COLO829 (cell line): ENCODE data around the gene ACOT8.
"Not testable (repeated sequence)": the region's sequence is repeated elsewhere in the genome, so short reads cannot be mapped to it uniquely, and the experiment has no call there.

ENCODE experiments used
- DNase-seq: peaks from one replicate; pipeline ENCODE4 v3.0.0; 2012; ENCODE audit warnings: low spot score

The ACOT8 gene

GRCh38 chr20:45887346-45887715, 30.1 kb upstream of the ACOT8 start, which contains the start of gene SPATA25:
SPATA25 (minus strand) TSS chr20:45887622; CDS start chr20:45887590, 32 bp downstream.
- no peak for DNase-seq

DNA sequence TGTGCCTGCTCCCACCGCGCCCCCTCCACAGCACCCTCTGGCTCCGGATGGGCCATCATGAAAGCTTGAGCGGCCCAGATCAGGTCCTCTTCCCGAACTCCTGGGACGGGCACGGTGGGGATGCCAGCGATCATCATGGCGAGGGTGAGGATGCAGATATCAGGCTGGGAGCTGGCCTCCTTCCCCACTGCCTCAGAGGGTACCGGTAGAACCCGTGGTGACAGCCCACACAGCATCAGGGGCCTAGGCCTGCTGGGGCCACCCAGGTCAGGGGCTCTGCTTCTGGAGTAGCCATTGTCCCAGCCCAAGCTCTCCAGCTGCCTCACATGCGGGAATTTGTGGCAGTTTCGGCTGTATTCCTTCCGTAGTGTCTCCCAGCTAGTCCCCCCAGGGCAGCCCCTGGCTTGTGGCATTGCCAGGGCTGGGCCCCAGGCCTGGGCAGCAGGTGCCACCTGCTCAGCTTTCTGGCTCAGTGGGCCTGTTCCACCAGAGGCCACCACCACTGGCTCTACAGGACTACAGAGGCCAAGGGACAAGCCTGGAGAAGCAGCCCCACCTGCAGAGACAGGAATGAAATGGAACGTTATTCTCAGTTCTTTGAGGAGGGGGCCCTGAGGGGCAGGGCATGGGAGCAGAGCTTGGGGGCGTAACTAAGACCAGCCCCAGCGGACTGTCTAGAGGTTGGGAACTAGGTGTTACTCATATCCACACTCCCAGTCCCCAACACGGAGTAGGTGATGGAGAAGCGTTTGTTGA, 29.6 kb upstream of the ACOT8 start:
- no peak for DNase-seq

DNA sequence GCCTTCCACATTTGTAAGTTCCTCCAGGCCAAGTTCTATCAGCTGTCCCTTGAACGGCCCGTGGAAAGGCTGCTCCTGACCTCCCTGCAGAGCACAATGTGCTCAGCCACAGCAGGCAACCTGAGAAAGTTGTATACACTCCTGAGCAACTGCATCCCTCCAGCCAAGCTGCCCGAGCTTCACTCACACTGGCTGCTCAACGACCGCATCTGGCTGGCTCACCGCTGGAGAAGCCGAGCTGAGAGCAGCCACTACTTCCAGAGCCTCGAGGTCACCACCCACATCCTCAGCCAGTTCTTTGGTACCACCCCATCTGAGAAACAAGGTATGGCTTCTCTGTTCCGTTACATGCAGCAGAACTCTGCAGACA, 25.9 kb upstream of the ACOT8 start:
- DNase-seq = no peak

GRCh38 chr20:45882469-45883099, 25.4 kb upstream of the ACOT8 start:
- DNase-seq = no peak

GRCh38 chr20:45880988-45881788, 24.0 kb upstream of the ACOT8 start, which contains the start of gene ZSWIM1:
ZSWIM1 (plus strand) TSS chr20:45881227; CDS start chr20:45882593, 1,366 bp downstream.
- DNase-seq = peak; percentile 98

DNA sequence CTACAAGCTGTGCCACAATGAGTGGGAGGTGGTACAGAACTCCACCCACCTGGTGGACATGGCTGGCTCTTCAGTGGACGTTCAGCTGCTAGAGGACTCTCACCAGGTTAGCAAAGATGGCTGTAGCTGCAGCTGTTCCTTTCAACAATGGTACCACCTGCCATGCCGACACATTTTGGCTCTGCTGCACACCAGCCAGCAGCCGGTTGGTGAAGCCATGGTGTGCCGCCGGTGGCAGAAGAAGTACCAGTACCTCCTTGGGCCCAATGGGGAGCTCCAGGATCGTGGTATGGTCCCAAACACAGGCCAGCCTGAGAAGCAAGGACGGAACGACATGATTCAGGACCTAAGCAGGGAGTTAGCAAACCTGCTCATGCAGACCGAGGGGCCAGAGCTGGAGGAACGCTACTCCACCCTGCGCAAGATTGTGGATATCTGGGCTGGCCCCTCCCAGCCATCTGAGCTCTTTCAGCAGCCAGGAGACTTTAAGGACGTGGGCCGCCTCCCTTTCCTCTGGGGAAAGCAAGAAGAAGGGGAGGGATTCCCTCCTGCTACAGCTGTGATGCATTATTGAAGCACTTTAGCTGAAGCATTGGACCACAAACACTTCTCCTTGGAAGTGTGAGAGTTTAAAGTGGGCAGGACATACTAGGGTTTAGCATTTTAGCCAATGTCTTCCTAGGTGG, 21.0 kb upstream of the ACOT8 start:
- no peak for DNase-seq

DNA sequence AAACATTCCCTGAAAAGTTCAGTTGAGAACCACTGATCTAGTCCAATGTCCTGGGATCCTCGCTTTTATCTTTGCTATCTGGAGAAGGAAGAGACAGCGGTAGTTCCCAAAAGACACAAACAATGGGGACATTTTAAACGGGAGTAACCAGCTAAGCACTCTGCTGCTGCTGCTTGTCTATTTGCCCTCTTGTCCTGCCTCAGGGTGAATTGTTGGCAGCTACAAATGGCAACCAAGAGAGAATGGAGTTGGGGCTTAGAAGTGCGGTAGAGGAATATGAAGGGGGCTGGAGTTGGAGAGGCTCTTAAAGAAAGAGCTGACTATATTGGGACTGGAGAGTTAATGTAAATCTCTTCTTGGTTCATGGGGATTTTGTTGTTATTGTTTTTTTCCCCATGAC, 17.4 kb upstream of the ACOT8 start:
- DNase-seq = peak; percentile 54

DNA sequence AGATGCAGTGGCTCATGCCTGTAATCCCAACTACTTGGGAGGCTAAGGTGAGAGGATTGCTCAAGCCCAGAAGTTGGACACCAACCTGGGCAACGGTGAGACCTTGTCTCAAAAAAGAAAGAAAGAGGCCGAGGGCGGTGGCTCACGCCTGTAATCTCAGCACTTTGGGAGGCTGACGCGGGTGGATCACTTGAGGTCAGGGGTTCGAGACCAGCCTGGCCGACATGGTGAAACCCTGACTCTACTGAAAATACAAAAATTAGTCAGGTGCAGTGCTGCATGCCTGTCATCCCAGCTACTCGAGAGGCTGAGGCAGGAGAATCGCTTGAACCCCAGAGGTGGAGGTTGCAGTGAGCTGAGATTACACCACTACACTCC, 16.9 kb upstream of the ACOT8 start:
- not testable (repeated sequence) for DNase-seq

DNA sequence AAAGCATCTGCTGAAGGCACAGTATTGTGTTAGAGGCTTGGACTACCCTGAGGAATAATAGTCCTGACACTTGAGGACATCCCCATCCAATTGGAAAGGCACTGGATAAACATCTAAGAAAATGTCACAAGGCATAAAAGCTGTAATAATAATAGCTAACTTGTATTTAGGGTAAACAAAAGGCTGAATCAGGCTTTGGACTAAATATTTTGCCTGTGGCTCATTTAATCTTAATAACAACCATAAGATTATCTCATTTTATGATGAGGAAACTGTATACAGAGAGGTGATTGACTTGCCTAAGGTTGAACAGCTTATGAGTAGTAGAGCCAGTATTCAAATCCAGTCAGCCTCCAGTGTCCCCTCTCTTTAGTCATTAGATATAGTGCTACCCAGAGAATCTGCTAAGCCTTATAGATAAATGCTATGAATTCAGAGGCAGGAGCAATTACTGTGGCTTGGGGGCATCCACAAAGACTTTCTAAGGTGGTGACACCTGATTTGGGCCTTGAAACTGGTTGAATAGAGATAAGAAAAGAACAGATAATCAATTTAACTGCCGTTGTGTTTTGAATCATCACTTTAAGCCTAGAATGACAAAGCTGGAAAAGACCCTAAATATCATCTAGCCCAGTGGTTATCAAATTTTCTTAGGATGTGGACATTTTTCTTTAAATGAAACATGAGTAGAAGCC, 16.4 kb upstream of the ACOT8 start:
- DNase-seq = no peak

- no peak for DNase-seq
Observed at GRCh38 chr20:45872626-45873025, 15.4 kb upstream of the ACOT8 start.

GRCh38 chr20:45867819-45868176, 10.6 kb upstream of the ACOT8 start:
- no peak for DNase-seq

DNA sequence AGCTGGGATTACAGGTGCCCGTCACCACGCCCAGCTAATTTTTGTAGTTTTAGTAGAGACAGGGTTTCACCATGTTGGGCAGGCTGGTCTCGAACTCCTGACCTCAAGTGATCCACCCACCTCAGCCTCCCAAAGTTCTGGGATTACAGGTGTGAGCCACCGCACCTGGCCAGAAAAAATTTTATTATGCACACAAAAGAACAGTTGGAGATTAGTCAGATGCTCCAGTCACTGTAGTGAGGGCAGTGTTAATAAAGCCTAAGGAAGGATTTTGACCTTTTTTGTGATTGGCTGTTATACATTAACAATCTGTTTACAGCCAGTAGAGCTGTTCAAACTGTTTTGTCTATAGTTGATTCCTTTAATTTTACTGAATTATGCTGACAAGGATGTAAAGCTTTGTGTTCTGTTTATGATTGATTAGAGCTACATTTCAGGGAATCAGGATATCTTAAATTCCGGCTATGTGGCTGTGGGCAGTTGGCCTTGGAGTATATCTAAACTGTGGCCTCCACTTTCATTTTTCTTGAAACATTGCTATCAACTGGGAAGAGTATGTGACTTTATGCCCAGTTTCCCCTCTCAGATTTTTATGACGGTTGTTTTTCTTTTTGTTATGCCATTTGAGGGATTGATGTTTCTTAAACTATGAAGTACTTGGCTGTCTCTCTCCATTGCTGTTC, 10.1 kb upstream of the ACOT8 start:
- no peak for DNase-seq

- no peak for DNase-seq
Observed at GRCh38 chr20:45866454-45866853, 9.3 kb upstream of the ACOT8 start.

GRCh38 chr20:45863543-45864470, 6.6 kb upstream of the ACOT8 start:
- no peak for DNase-seq

- DNase-seq = no peak
Observed at GRCh38 chr20:45861221-45862075, 4.3 kb upstream of the ACOT8 start.

GRCh38 chr20:45860560-45861220, 3.5 kb upstream of the ACOT8 start:
- DNase-seq = no peak

GRCh38 chr20:45859916-45860315, 2.7 kb upstream of the ACOT8 start:
- DNase-seq = no peak

- peak; percentile 51 for DNase-seq
Observed at GRCh38 chr20:45857882-45858216, 657 bp upstream of the ACOT8 start.

GRCh38 chr20:45853484-45853883, 3.7 kb downstream of the ACOT8 start:
- DNase-seq = no peak
